ENCODE data around the gene ABI1.

Gene ABI1

DNA sequence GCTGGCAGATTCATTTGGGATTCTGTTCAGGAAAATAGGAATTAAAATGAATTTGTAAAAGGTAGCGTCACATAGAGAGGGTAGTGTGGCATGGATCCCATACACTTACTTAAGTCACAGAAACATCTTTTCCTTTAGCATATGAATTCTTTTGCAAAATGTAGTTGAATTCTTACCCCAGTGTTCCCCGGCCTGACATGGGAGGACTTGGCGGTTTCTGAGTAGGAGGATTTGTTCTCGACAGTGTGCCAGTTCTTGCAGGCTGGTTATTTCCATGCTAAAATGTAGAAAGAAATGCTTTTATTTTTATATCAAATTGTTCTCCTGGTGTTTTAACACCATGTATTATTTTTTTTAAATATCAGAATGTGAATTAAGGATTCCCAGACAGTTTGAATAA lies 90.7 kb downstream of the ABI1 start:
- no peak for DNase-seq (ENCODE audit: low read depth)

- DNase-seq (ENCODE audit: low read depth) = no peak
These were observed 95.2 kb downstream of the ABI1 start for GRCh38 chr10:26765549-26765948.

DNA sequence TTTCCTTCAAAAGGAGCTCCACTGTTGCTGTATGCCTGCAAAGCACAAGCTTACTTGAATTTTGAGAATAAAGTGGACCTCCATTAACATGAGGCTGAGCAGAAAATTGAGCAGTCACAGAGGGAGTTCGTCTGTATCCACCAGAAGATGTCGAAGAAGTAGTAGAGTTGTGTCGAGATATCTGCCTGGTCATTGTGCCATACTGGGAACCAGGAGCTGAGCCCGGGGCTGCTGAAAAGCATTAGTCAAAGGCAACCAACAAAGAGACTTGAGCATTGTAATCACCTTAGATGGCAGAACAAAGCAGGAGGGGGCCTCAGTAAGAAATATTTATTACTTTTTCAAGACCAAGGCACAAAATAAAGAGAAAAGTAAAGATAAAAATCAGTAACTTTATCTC lies 101.8 kb downstream of the ABI1 start:
- no peak for DNase-seq (ENCODE audit: low read depth)

GRCh38 chr10:26755443-26755903 lies 105.3 kb downstream of the ABI1 start:
- no peak for DNase-seq (ENCODE audit: low read depth)

DNA sequence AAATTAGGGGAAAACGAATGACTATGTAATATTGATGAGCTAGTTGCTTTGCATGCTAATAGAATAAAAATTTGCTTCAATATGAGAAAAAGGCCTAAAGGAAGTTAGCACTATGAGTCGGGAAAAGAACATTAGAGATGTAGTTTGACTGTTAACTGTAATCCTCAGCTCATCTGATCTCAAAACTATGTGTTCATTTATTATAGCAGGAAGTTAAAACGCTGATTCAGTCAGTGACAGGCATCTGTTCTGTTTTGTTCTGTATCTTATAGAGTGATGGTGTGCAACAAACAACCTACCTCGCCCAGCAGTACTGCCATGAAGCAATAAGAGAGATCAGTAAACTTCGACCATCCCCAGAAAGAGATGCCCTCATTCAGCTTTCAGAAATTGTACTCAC lies 114.7 kb downstream of the ABI1 start:
- no peak for DNase-seq (ENCODE audit: low read depth)

DNA sequence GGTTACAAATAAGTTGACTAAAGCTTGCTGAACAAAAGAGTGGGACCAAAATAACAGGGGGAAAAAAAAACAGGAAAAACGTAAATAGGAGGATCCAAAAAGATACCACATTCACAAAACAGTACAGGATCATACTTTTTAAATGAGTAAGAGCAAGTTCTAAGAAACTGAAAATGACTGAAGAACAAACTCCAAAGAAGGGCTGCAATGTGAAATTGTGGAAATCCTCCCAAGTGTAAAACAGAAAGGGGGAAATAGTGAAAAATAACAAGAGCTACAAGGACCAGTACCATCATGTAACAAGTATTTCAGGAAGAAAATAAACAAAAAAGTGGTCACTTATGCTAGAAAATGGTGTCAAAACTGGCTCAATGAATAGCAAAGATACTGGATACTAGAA lies 116.9 kb downstream of the ABI1 start:
- DNase-seq (ENCODE audit: low read depth) = no peak

- no peak for DNase-seq (ENCODE audit: low read depth)
These were observed 117.7 kb downstream of the ABI1 start for GRCh38 chr10:26743091-26743490.

GRCh38 chr10:26741368-26741767 lies 119.4 kb downstream of the ABI1 start:
- no peak for DNase-seq (ENCODE audit: low read depth)

- no peak for DNase-seq (ENCODE audit: low read depth)
These were observed 121.6 kb downstream of the ABI1 start for GRCh38 chr10:26739071-26739631.

DNA sequence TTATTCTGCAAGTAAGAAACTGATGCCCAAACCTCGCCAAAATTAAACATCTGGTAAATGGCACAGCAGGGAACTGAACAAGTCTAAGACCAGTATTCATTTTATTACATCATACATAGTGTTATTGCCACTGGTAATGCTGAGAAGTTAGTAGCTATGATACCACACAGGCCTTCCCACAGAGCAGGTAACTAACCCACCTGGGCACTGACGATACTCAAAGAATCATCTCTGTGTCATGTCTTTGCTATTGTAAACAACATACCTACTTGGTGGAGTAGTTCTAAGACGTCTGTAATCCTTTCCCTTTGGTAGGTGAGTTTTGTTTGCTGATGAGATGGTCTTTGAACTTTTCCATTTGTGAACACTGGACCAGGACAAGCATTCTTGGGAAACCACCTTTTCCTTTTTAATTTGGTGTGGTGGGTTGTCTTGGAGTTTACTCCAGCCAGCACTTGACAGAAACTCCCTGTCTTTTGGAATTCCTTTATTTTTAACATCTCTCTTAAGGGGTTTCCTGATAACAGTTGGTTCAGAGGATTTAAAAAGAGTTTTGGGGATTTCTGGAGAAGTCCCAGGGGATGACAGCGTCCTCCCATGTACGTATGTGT lies 122.4 kb downstream of the ABI1 start:
- DNase-seq (ENCODE audit: low read depth) = no peak

DNA sequence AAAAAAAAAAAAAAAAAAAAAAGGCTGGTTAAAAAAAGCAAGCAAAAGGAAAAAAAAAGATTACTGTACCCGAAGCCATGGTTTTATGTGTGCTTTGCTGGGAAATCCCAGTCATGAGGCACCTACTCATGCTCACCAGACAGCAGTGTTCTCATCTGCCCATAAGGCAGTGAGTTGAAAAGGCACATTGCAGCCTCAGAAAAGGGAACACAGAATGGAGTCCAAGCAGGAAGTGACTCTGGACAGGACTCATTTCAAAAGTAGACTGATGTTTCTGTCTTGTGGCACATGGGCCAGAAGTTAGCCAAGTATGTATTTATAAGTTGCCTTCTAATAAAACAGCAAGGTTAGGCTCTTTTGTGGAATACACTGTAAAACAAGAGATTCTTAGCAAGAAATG lies 123.0 kb downstream of the ABI1 start:
- peak; percentile 17 for DNase-seq (ENCODE audit: low read depth)

DNA sequence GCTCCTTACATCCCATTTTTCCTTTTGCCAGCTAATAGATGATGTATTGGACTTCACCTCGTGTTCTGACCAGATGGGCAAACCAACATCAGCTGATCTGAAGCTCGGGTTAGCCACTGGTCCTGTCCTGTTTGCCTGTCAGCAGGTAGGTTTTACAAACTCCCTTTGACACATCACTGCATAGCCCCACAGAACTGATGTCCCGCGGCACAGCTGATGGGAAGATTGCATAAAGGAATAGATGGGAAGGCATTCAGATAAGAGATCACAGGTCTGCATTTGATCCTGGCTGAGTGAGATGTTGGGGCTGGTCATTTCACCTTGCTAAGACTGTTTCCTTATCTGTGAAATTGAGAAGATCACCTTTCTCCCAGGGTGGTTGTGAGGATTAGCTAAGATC lies 125.3 kb downstream of the ABI1 start:
- DNase-seq (ENCODE audit: low read depth) = no peak

GRCh38 chr10:26733750-26734568 lies 126.8 kb downstream of the ABI1 start:
- no peak for DNase-seq (ENCODE audit: low read depth)

DNA sequence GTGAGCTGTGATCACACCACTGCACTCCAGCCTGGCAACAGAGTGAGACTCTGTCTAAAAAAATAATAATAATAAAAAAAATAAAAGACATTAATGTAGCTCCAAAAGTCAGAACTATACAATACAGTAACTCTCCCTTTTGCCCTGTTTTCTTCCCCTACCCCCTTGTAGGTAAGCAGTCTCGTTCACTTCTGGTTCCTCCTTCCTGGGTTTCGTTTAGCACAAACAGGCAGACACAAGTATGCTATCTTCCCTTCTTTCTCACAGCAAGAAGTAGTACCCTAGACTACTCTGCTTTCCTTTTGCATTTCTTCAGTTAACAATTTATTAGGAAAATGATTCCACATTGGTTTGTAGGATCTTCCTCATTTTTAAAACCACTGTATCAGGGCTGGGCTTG lies 130.2 kb downstream of the ABI1 start:
- DNase-seq (ENCODE audit: low read depth) = no peak

GRCh38 chr10:26729395-26729794 lies 131.4 kb downstream of the ABI1 start:
- no peak for DNase-seq (ENCODE audit: low read depth)

GRCh38 chr10:26728957-26729356 lies 131.8 kb downstream of the ABI1 start:
- DNase-seq (ENCODE audit: low read depth) = no peak

GRCh38 chr10:26727005-26727404 lies 133.8 kb downstream of the ABI1 start:
- no peak for DNase-seq (ENCODE audit: low read depth)

DNA sequence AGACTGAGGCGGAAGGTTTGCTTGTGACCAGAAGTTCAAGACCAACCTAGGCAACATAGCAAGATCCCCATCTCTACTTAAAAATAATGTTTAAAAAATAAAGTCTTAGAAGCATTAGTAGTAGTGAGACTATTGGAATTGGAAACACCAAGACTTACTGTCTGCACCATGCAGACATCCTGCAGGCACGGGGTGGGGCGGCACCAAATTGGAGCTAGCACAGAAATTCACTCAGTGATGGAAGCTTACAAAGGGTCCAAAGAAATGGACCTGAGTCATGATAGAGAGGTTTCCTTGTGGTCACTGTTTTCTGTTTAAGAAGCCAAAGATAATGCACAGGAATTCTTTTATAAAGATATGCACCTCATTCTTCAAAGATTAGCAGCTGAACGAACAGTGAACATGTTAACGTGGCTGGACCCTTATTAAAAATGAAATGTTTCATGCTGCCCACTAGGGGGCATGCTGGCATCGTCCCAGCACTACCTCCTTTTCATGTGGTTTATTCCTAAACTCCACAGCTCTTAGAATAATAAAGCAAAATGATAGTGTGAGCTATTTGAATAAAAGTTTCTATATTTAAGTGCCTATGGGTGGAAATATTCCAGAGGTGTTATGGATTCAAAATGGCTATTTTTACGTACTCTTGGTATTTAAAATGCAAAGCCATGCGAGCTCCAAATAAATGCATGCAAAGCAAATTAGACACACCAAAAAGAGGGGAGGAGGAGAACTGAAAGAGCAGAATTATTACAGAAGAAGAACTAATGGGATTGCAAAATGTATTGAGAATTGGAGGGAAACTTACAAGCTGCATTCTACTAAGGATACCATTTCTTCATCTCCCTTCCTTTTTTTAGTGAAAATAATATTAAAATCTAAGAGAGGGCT lies 134.7 kb downstream of the ABI1 start:
- DNase-seq (ENCODE audit: low read depth) = peak; percentile 24

GRCh38 chr10:26723016-26723415 lies 137.7 kb downstream of the ABI1 start:
- DNase-seq (ENCODE audit: low read depth) = no peak

DNA sequence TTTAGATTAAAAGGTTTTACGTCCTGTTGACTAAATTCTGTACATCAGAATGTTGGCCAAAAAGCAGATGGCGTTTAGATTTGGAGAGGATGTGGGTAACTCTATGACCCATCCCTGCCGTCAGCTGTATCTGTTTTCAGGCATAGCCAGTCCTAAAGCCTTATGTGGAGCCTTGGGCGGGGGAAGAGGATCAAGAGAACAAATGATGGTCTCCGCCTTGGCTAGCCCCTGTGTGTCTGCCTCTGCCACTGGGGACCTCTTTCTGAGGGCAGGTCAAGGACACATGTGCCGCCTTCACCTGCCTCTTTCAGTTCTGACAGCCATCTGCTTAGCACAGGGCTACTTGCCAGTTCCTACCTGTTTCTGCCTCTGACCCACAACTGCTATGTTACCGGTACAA lies 139.2 kb downstream of the ABI1 start:
- no peak for DNase-seq (ENCODE audit: low read depth)

DNA sequence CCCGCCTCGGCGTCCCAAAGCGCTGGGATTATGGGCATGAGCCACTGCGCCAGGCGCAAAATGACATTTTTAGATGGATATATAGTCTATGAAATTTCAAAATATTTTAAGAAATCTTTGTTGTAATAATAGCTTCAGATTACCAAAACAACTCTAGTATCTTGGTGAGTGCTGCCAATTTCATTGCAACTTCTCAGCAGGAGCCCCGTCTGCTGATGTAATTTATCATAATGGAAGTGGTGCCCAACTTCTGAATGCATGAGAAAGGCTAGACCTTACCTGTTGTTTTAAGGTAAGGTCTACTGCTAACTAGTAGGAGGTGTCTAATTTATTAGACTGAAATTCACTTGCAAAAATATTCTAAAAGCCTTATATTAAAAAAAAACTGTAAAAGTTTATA lies 143.3 kb downstream of the ABI1 start:
- no peak for DNase-seq (ENCODE audit: low read depth)

- DNase-seq (ENCODE audit: low read depth) = no peak
These were observed 145.6 kb downstream of the ABI1 start for GRCh38 chr10:26715137-26715487.

Data from GM04504 (cell line).